Stimulated activated CD8-positive, alpha-beta memory T cell treated with anti-CD3 and anti-CD28 coated beads, Interleukin-15, amount 100 ng/mL, for 24 hours (primary cell): ENCODE data around the gene HOOK2.
"Not testable (repeated sequence)": the region's sequence is repeated elsewhere in the genome, so short reads cannot be mapped to it uniquely, and the experiment has no call there.

Experiments used
- DNase-seq: peaks from one replicate; pipeline ENCODE4 v3.0.0-alpha.2; 2020; ENCODE audit warnings: low read depth

The HOOK2 gene

DNA sequence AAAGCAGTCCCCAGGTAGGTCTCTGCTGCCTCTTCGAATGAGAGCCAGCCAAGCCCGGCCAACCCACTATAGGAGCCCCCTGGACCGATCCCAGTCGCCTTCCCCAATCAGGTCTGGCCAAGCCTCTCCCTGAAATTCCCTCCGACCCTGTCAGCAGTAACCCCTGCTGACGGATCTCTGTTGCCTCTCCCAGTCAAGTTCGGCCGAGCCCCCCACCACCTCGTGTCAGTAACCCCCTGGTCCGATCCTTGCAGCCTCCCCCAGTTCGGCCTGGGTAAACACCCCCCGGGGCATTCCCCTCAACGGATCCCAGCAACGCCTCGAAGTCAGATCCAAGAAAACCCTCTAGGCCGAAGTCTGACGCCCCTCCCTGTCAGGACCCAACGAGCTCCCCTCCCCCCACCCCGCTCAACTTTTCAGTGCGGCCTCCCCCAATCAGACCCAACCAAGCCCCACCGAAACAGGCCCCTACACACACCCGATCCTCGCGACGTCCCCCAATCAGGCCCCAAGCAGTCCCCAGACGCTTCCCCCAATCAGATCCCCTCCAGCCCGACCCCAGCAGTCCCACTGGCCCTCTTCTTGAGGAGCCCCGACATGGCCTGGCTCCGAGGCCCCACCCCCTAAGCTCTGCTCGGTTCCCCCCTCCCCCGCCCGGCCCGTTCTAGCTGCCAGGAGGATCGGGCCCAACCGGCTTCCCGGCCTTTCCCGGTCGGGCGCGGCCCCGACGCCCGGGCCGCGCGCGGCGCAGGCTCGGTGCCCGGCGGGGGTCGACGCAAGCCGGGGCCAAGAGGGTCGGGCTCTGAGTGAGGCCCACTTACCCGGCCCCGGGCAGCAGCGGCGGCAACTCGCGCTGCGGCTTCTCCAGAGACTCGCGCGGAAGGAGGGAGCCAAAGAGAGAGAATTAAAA is 53.4 kb downstream of the HOOK2 start:
- DNase-seq = no peak

DNA sequence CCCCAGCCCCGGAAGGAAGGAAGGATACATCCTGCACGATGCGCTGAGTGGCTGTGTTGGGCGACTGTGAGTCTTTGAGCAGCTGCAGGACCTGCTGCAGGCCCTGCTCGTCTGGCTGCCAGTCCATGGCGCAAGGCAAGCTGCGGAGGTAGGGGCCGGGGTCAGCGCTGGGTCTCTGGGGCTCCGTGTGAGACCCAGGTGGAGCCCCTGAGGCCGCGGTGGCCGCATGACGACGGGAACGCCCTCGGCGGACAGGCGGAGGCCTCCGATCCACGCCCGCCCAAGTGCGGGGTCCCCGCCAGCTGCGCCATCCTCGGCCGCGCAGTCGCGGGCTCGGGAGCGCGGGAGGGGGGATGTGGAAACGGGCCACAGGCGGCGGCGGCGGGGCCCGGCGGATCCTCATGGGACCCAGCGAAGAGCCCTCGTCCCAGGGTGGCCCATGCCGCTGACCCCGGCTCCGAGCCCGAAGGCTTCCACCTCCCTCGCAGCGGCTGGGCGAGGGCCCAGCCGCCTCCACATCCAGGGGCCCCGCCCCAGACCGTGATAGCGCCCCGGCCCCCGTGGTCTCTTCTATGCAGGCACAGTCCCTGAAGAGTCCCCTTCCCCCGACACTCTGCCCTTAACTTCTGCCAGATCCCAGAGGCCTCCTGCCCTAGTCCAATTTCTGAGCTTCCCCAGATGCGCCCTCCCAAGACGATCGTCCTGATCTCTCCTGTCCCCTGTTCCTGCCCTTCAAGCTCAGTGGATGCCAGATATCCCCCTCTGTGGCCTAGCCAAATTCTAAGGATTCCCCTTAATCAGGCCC is 54.3 kb downstream of the HOOK2 start:
- no peak for DNase-seq

DNA sequence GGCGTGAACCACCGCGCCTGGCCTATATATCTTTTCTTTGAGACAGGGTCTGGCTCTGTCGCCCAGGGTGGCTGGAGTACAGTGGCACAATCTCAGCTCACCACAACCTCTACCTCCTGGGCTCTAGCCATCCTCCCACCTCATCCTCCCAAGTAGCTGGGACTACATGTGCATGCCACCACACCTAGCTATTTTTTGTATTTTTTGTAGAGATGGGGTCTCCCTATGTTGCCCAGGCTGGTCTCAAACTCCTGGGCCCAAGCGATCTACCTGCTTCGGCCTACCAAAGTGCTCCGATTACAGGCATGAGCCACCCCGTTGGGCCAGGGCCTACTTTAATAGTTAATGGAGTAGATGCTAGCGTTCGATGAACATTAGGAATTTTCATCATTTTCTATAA is 55.1 kb downstream of the HOOK2 start:
- no peak for DNase-seq

DNA sequence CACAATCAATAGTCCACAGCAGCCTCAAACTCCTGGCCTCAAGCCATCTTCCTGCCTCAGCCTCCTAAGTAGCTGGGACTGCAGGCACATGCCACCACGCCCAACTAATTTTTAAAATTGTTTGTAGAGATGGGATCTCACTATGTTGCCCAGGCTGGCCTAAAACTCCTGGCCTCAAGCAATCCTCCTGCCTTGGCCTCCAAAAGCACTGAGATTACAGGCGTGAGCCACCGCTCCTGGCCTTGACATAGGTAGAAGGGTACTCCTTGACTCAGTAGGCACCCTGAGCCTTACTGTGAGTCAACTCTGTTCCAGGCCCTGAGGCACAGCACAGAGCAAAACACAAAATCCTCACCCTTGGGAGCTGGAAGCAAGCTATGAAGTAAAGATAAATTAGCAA is 59.4 kb downstream of the HOOK2 start:
- DNase-seq = no peak

DNA sequence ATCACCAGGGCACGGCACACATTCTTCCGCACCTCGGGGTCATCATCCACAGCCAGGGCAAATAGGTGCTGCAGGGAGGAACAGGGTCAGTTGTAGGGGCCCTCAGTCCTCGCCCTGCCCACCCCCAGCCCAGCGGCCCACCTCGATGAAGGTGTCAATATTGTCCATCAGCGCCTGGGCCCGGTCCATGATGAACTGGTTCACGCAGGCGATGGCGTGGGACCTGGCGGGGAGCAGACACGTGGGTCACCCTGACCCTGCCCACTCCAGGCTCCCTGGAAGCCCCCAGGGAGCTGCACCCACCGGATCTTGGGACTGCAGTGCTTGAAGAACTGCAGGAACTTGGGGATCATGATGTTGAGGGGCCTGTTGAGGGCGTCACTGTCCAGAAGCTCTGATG is 60.2 kb downstream of the HOOK2 start:
- DNase-seq = no peak

DNA sequence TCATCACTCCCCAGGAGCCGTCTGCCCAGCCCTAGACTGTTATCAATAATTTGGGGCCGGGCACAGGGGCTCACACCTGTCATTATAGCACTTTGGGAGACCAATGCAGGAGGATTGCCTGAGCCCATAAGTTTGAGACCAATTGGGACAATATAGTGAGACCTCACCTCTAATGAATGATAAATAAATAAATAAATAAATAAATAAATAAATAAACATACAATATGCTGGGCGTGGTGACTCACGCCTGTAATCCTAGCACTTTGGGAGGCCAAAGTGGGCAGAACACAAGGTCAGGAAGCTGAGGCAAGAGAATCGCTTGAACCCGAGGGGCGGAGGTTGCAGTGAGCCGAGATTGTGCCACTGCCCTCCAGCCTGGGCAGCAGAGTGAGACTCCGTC is 62.0 kb downstream of the HOOK2 start:
- DNase-seq = not testable (repeated sequence)
